ENCODE measurements around the gene BHLHE23. TPM values are rescaled to one million over a fixed set of nuclear protein-coding genes. Genes with fewer than 3 reads are reported as not detected.

BHLHE23 gene
- total RNA-seq, 1 donor from 2014 or later = not detected

GRCh38 chr20:63047267-63047666 lies 40.5 kb upstream of the BHLHE23 start:
- DNase-seq (ENCODE audit: extremely low spot score in 2 of 2) = no peak
- Histone ChIP-seq H3K27ac (no peak overlapping the region), H3K27me3 (no peaks in the 10 kb centered on the region), H3K4me3 (no peak overlapping the region), H3K36me3 (no peaks in the 10 kb centered on the region), H3K9me3 (no peaks in the 10 kb centered on the region), H3K4me1 (no peaks in the 10 kb centered on the region)
- TF ChIP-seq CTCF (IDR thresholded peaks at IDR 0.05) (no peak), POLR2A (IDR thresholded peaks at IDR 0.05) (no peak), POLR2AphosphoS5 (IDR thresholded peaks at IDR 0.05; ENCODE audit: insufficient read depth in 1 of 2, low read depth in 1 of 2) (no peak)
- intact Hi-C loops (cut with DNase I) = no loop called here

GRCh38 chr20:63046841-63047240 lies 40.1 kb upstream of the BHLHE23 start:
- H3K9me3 ChIP-seq = no peaks in the 10 kb centered on the region
- no peaks in the 10 kb centered on the region for H3K27me3 ChIP-seq
- no peak for TF ChIP-seq POLR2A (IDR thresholded peaks at IDR 0.05)
- no peak for DNase-seq (ENCODE audit: extremely low spot score in 2 of 2)
- no peaks in the 10 kb centered on the region for H3K4me1 ChIP-seq
- H3K36me3 ChIP-seq = no peaks in the 10 kb centered on the region
- intact Hi-C loops (cut with DNase I) = no loop called here
- H3K27ac ChIP-seq = no peak overlapping the region
- no peak overlapping the region for H3K4me3 ChIP-seq

GRCh38 chr20:63045991-63046390 lies 39.2 kb upstream of the BHLHE23 start:
- TF ChIP-seq POLR2AphosphoS5 (IDR thresholded peaks at IDR 0.05; ENCODE audit: insufficient read depth in 1 of 2, low read depth in 1 of 2) = no peak
- TF ChIP-seq POLR2A (IDR thresholded peaks at IDR 0.05) = no peak
- TF ChIP-seq CTCF (IDR thresholded peaks at IDR 0.05) = no peak
- Histone ChIP-seq H3K36me3 (no peaks in the 10 kb centered on the region), H3K27me3 (no peaks in the 10 kb centered on the region), H3K4me3 (no peak overlapping the region), H3K27ac (no peak overlapping the region), H3K4me1 (no peaks in the 10 kb centered on the region), H3K9me3 (no peaks in the 10 kb centered on the region)
- intact Hi-C loops (cut with DNase I) = no loop called here
- DNase-seq (ENCODE audit: extremely low spot score in 2 of 2) = no peak

GRCh38 chr20:63045401-63045800 lies 38.6 kb upstream of the BHLHE23 start:
- no peaks in the 10 kb centered on the region for H3K27me3 ChIP-seq

GRCh38 chr20:63044605-63045004 lies 37.8 kb upstream of the BHLHE23 start:
- Histone ChIP-seq H3K4me1 (no peaks in the 10 kb centered on the region), H3K36me3 (no peaks in the 10 kb centered on the region), H3K27ac (no peak overlapping the region), H3K27me3 (no peaks in the 10 kb centered on the region), H3K9me3 (no peaks in the 10 kb centered on the region), H3K4me3 (no peak overlapping the region)
- no peak for DNase-seq (ENCODE audit: extremely low spot score in 2 of 2)
- no peak for TF ChIP-seq CTCF (IDR thresholded peaks at IDR 0.05)
- TF ChIP-seq POLR2A (IDR thresholded peaks at IDR 0.05) = no peak
- no peak for TF ChIP-seq POLR2AphosphoS5 (IDR thresholded peaks at IDR 0.05; ENCODE audit: insufficient read depth in 1 of 2, low read depth in 1 of 2)
- intact Hi-C loops (cut with DNase I) = no loop called here

More at GRCh38 chr20:63045401-63045800, 38.6 kb upstream of the BHLHE23 start:
- DNase-seq (ENCODE audit: extremely low spot score in 2 of 2) = no peak
- H3K9me3 ChIP-seq = no peaks in the 10 kb centered on the region
- no peak overlapping the region for H3K4me3 ChIP-seq
- H3K4me1 ChIP-seq = no peaks in the 10 kb centered on the region
- no peak overlapping the region for H3K27ac ChIP-seq
- intact Hi-C loops (cut with DNase I) = no loop called here
- H3K36me3 ChIP-seq = no peaks in the 10 kb centered on the region
- TF ChIP-seq POLR2A (IDR thresholded peaks at IDR 0.05) (no peak), POLR2AphosphoS5 (IDR thresholded peaks at IDR 0.05; ENCODE audit: insufficient read depth in 1 of 2, low read depth in 1 of 2) (no peak), CTCF (IDR thresholded peaks at IDR 0.05) (no peak)

- intact Hi-C loops (cut with DNase I) = no loop called here
- H3K27me3 ChIP-seq = no peaks in the 10 kb centered on the region
Observed at GRCh38 chr20:63044204-63044600, 37.4 kb upstream of the BHLHE23 start.

More at GRCh38 chr20:63044204-63044600, 37.4 kb upstream of the BHLHE23 start:
- Histone ChIP-seq H3K27ac (no peak overlapping the region), H3K9me3 (no peaks in the 10 kb centered on the region), H3K36me3 (no peaks in the 10 kb centered on the region), H3K4me1 (no peaks in the 10 kb centered on the region), H3K4me3 (no peak overlapping the region)
- no peak for TF ChIP-seq POLR2AphosphoS5 (IDR thresholded peaks at IDR 0.05; ENCODE audit: insufficient read depth in 1 of 2, low read depth in 1 of 2)
- TF ChIP-seq POLR2A (IDR thresholded peaks at IDR 0.05) = no peak
- no peak for TF ChIP-seq CTCF (IDR thresholded peaks at IDR 0.05)
- no peak for DNase-seq (ENCODE audit: extremely low spot score in 2 of 2)

All from vagina (tissue), 2 donors.